Measurements from ENCODE around the gene TRIM16. TPM values are rescaled to one million over a fixed set of nuclear protein-coding genes. Genes with fewer than 3 reads are reported as not detected.
"Not testable (repeated sequence)": the region's sequence is repeated elsewhere in the genome, so short reads cannot be mapped to it uniquely, and the experiment has no call there.

Gene TRIM16
- total RNA-seq, 1 donor from 2014 or later, result 63.6 TPM

GRCh38 chr17:15622124-15622523, 62.0 kb downstream of the TRIM16 start:
- DNase-seq (ENCODE audit: low spot score in 2 of 2); FAIRE-seq: not testable (repeated sequence)

GRCh38 chr17:15619331-15620058, 64.6 kb downstream of the TRIM16 start, which contains the start of gene FBXW10B:
FBXW10B (minus strand) TSS chr17:15619704; CDS start chr17:15619512, 192 bp downstream.
- DNase-seq (ENCODE audit: low spot score in 2 of 2), result not testable (repeated sequence)
- FAIRE-seq, result peak; percentile 86

- not testable (repeated sequence) for FAIRE-seq; DNase-seq (ENCODE audit: low spot score in 2 of 2)
Observed at GRCh38 chr17:15616828-15617227, 67.3 kb downstream of the TRIM16 start.

- DNase-seq (ENCODE audit: low spot score in 2 of 2); FAIRE-seq: not testable (repeated sequence)
Observed at GRCh38 chr17:15615850-15616249, 68.3 kb downstream of the TRIM16 start.

GRCh38 chr17:15613111-15613510, 71.0 kb downstream of the TRIM16 start:
- not testable (repeated sequence) for FAIRE-seq; DNase-seq (ENCODE audit: low spot score in 2 of 2)

- DNase-seq (ENCODE audit: low spot score in 2 of 2); FAIRE-seq: not testable (repeated sequence)
Observed at GRCh38 chr17:15592960-15593359, 91.2 kb downstream of the TRIM16 start.

GRCh38 chr17:15591986-15592385, 92.1 kb downstream of the TRIM16 start:
- FAIRE-seq, result not testable (repeated sequence)

GRCh38 chr17:15590844-15591243, 93.3 kb downstream of the TRIM16 start:
- not testable (repeated sequence) for DNase-seq (ENCODE audit: low spot score in 2 of 2); FAIRE-seq

More at GRCh38 chr17:15591986-15592385, 92.1 kb downstream of the TRIM16 start:
- DNase-seq (ENCODE audit: low spot score in 2 of 2), result not testable (repeated sequence)

- FAIRE-seq; DNase-seq (ENCODE audit: low spot score in 2 of 2): not testable (repeated sequence)
Observed at GRCh38 chr17:15589544-15590536, 94.3 kb downstream of the TRIM16 start.

- DNase-seq (ENCODE audit: low spot score in 2 of 2); FAIRE-seq: not testable (repeated sequence)
Observed at GRCh38 chr17:15588017-15588416, 96.1 kb downstream of the TRIM16 start.

- not testable (repeated sequence) for FAIRE-seq; DNase-seq (ENCODE audit: low spot score in 2 of 2)
Observed at GRCh38 chr17:15583313-15583712, 100.8 kb downstream of the TRIM16 start.

- DNase-seq (ENCODE audit: low spot score in 2 of 2); FAIRE-seq: not testable (repeated sequence)
Observed at GRCh38 chr17:15581462-15581861, 102.6 kb downstream of the TRIM16 start.

Small RNA genes lying within 50 kb of the gene (small RNA-seq; reads per million reads assigned to genes)
- gene AC005838.1 (not detected), gene ZNF29P (not detected)

Other genes starting within 250 kb of the TRIM16 start
- 6.9 TPM for gene CDRT4, start 216.7 kb downstream of the TRIM16 start, total RNA-seq
- 47.7 TPM for gene TVP23C, start 120.8 kb downstream of the TRIM16 start, total RNA-seq
- 0.82 TPM for gene FBXW10B, start 64.6 kb downstream of the TRIM16 start, total RNA-seq
- gene ZNF286A, start 15.4 kb upstream of the TRIM16 start, total RNA-seq, result 177 TPM
- 3.3 TPM for gene TBC1D26, start 48.0 kb upstream of the TRIM16 start, total RNA-seq

Data from frontal cortex (tissue), 4 donors.